Nephron (organoid): ENCODE measurements around the gene HS6ST1.

Experiments used
- H3K27ac Mint-ChIP-seq, 3 experiments: 2 replicates each; pipeline ENCODE4 v1.8.0; 2020; ENCODE audit warnings: mixed read lengths in 3 of 3, mild to moderate bottlenecking in 2 of 3, moderate library complexity in 1 of 3
- H3K27me3 Mint-ChIP-seq: 2 replicates; pipeline ENCODE4 v1.8.0; 2021; ENCODE audit warnings: low read depth, mild to moderate bottlenecking, moderate library complexity, mixed read lengths
- H3K36me3 Mint-ChIP-seq: 2 replicates; pipeline ENCODE4 v1.8.0; 2020; ENCODE audit warnings: low read depth, mixed read lengths
- H3K4me1 Mint-ChIP-seq: 2 replicates; pipeline ENCODE4 v1.8.0; 2020; ENCODE audit warnings: mixed read lengths
- H3K4me3 Mint-ChIP-seq, 3 experiments: 2 replicates each; pipeline ENCODE4 v1.8.0; 2020; ENCODE audit warnings: mild to moderate bottlenecking in 3 of 3, mixed read lengths in 3 of 3, moderate library complexity in 2 of 3
- H3K9me3 Mint-ChIP-seq: 2 replicates; pipeline ENCODE4 v1.8.0; 2020; ENCODE audit warnings: mixed read lengths
- CTCF ChIP-seq, 3 experiments: fragments of 200-600 bp; sonication (generic); IDR thresholded peaks; one replicate each; pipeline ENCODE4 v1.5.0; 2021; ENCODE audit warnings: antibody characterized with exemption in 3 of 3; ENCODE audit not compliant: unreplicated experiment in 3 of 3

Gene HS6ST1

GRCh38 chr2:128322715-128323554 lies 4.3 kb upstream of the HS6ST1 start:
- no peak for TF ChIP-seq CTCF (IDR thresholded peaks at IDR 0.05; ENCODE audit: unreplicated experiment in 3 of 3)
- Mint-ChIP-seq H3K4me1 (peaks cover 12% of the 10 kb centered on the region), H3K27me3 (peaks cover 5% of the 10 kb centered on the region), H3K27ac (peak overlapping the region; percentile 75 to 92 (median 75)), H3K36me3 (no peaks in the 10 kb centered on the region), H3K9me3 (no peaks in the 10 kb centered on the region), H3K4me3 (peak overlapping the region; percentile 79 to 86 (median 86))

DNA sequence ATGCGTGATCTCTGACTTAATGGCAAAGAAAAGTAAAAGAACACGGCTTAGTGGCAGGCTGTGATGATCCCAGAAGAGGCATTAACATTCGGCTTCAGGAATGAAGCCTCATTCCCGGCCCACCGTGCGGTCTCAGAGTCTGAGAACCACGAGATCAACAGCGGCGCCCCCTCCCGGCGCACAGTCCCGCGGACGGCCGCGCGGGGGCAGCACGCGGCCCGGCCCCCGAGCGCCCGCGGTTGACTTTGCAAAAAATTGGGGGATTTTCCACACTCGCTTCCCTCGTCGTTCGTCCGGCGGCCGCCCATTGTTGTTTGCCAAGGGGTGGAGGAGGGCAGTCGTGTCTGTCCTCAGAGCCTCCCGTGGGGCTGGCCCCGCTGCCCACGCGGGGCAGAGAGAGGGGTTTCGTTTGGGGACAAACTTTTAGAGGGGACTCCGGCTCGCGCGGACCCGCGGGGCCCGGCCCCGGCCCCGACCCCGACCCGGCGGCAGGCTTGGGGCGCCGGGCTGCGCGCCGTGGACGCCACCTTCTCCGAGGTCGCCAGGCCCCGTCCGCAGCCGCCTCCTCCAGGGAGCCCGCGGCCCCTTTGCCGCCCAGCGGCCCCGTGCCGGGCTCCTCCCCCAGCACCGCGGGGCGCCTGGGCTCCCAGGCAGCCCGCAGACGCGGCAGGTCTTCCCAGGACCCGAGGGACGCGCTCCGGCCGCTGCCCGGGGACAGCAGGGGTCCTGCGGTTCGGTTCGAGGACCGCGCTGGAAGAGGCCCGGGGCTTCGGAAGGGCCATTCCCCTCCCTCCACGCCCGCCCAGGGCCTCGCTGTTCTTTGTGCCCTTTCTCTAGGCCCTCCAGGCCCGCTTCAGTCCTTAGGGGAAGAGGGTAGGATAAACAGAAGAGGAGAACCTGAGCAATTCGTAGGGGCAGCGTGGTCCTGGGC lies 3.4 kb upstream of the HS6ST1 start:
- H3K9me3 Mint-ChIP-seq, result no peaks in the 10 kb centered on the region
- peak overlapping the region; percentile 79 to 92 (median 83) for H3K27ac Mint-ChIP-seq
- H3K27me3 Mint-ChIP-seq, result peaks cover 5% of the 10 kb centered on the region

GRCh38 chr2:128320906-128321771 lies 2.5 kb upstream of the HS6ST1 start:
- no peak for TF ChIP-seq CTCF (IDR thresholded peaks at IDR 0.05; ENCODE audit: unreplicated experiment in 3 of 3)
- Mint-ChIP-seq H3K4me3 (peak overlapping the region; percentile 75 to 88 (median 83)), H3K27ac (peak overlapping the region; percentile 79 to 92 (median 83)), H3K27me3 (peaks cover 4% of the 10 kb centered on the region), H3K4me1 (peaks cover 21% of the 10 kb centered on the region), H3K9me3 (no peaks in the 10 kb centered on the region), H3K36me3 (no peaks in the 10 kb centered on the region)

More for the DNA sequence above, 3.4 kb upstream of the HS6ST1 start:
- peak; percentile 98 to 99 (median 98) for TF ChIP-seq CTCF (IDR thresholded peaks at IDR 0.05; ENCODE audit: unreplicated experiment in 3 of 3)
- Mint-ChIP-seq H3K4me3 (peak overlapping the region; percentile 75 to 88 (median 83)), H3K36me3 (no peaks in the 10 kb centered on the region), H3K4me1 (peaks cover 12% of the 10 kb centered on the region)

DNA sequence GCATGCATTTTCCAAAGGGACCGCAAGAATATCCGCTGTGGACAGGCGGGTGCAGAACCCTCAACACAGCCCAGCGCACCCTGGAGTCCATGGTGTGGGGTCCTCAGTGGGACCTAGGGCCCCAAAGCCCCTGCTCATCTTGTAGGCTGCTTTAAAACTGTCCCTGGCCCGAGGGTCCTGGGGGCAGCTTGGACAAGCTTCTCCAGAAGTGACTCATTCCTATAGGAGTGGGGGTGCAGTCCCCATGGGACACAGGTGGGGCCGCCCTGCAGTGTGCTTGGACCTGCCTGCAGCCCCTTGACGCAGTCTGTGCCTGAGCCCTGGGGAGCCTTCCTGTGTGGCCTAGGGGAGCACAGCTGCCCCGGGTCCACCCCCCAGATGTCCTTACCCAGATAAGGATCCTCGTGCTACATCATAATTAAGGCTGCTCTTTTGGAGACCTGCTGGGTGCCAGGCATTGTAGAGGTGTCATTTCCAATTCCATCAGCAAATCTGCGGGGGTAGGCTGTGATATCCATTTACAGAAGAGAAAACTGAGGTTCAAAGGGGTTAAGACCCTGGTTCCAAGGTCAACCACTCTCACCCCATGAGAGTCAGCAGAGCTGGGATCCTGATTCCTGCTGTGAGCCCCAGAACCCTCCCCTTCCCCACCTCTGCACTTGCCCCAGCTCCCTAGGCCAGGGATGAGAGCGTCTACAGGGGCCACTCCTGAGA lies 1.7 kb upstream of the HS6ST1 start:
- Mint-ChIP-seq H3K4me1 (peaks cover 24% of the 10 kb centered on the region), H3K4me3 (peak overlapping the region; percentile 75 to 88 (median 83)), H3K27me3 (no peaks in the 10 kb centered on the region), H3K36me3 (no peaks in the 10 kb centered on the region), H3K27ac (peak overlapping the region in 1 of 3 experiments; percentile 63), H3K9me3 (no peaks in the 10 kb centered on the region)
- no peak for TF ChIP-seq CTCF (IDR thresholded peaks at IDR 0.05; ENCODE audit: unreplicated experiment in 3 of 3)
